Tibial artery (tissue), 4 donors: Measurements from ENCODE around the gene RUFY4.

Experiments used
- DNase-seq, 2 donors: peaks; one replicate each; pipeline ENCODE4 v3.0.0-alpha.2; 2019
- H3K27ac ChIP-seq, 2 donors: fragments of 200-600 bp; sonication (generic) in 1 of 2; 1 replicate in 1 of 2; 2 replicates in 1 of 2; pipeline ENCODE4 v1.5.1; 2018 to 2019; ENCODE audit warnings: mild to moderate bottlenecking in 1 of 2
- H3K27me3 ChIP-seq, 2 donors: fragments of 200-600 bp; sonication (generic) in 1 of 2; one replicate each; pipeline versions ENCODE4 v1.5.1 to v1.6.0; 2016 to 2019
- H3K36me3 ChIP-seq, 3 donors: fragments of 200-600 bp; sonication (generic) in 2 of 3; one replicate each; pipeline ENCODE4 v1.5.1; 2016 to 2019; ENCODE audit warnings: mild to moderate bottlenecking in 2 of 3
- H3K4me1 ChIP-seq, 4 donors: fragments of 200-600 bp; sonication (generic) in 2 of 4; 1 replicate in 3 of 4; 2 replicates in 1 of 4; pipeline ENCODE4 v1.5.1; 2016 to 2019
- H3K4me3 ChIP-seq, 2 donors: fragments of 200-600 bp; sonication (generic) in 1 of 2; 1 replicate in 1 of 2; 2 replicates in 1 of 2; pipeline ENCODE4 v1.5.1; 2018 to 2019; ENCODE audit warnings: mild to moderate bottlenecking in 2 of 2
- H3K9me3 ChIP-seq, 3 donors: fragments of 200-600 bp; sonication (generic) in 1 of 3; one replicate each; pipeline ENCODE4 v1.5.1; 2016 to 2019
- CTCF ChIP-seq, 2 experiments: fragments of 200-600 bp in 1 of 2; fragments of 450-650 bp in 1 of 2; IDR thresholded peaks; one replicate each; pipeline ENCODE4 v1.5.1; 2017 to 2019; ENCODE audit warnings: antibody characterized with exemption in 2 of 2, mild to moderate bottlenecking in 1 of 2, moderate library complexity in 1 of 2
- intact Hi-C: fragments of 100-400 bp; cut with DNase I; formaldehyde crosslinking; loops from one replicate; pipeline ENCODE4 v1.15.0; 2023; ENCODE audit warnings: low total_unique reads

The RUFY4 gene

GRCh38 chr2:218065239-218066006 lies 3.6 kb upstream of the RUFY4 start:
- H3K27me3 ChIP-seq, result peaks cover 0 to 19% of the 10 kb centered on the region in 2 donors
- no peak overlapping the region for H3K27ac ChIP-seq
- H3K36me3 ChIP-seq, result no peaks in the 10 kb centered on the region
- H3K4me1 ChIP-seq, result peaks cover 0 to 10% (median 5%) of the 10 kb centered on the region in 4 donors
- TF ChIP-seq CTCF (IDR thresholded peaks at IDR 0.05), result no peak
- no peak overlapping the region for H3K4me3 ChIP-seq
- intact Hi-C loops, result loop anchor here (10.0 kb wide), 1 partner anchor 281 kb away; no protein-coding TSS in a partner anchor
- peak in 1 of 2 donors; percentile 41 for DNase-seq
- no peaks in the 10 kb centered on the region for H3K9me3 ChIP-seq

- Histone ChIP-seq H3K36me3 (no peaks in the 10 kb centered on the region), H3K4me3 (no peak overlapping the region), H3K27ac (no peak overlapping the region), H3K27me3 (peaks cover 0 to 19% of the 10 kb centered on the region in 2 donors), H3K9me3 (no peaks in the 10 kb centered on the region), H3K4me1 (peaks cover 0 to 10% (median 5%) of the 10 kb centered on the region in 4 donors)
- intact Hi-C loops, result loop anchor here (10.0 kb wide), 1 partner anchor 282 kb away; no protein-coding TSS in a partner anchor
- no peak for TF ChIP-seq CTCF (IDR thresholded peaks at IDR 0.05)
- no peak for DNase-seq
Measured at GRCh38 chr2:218066926-218067515, 2.0 kb upstream of the RUFY4 start.

- Histone ChIP-seq H3K4me3 (no peak overlapping the region), H3K27me3 (peaks cover 0 to 19% of the 10 kb centered on the region in 2 donors), H3K27ac (no peak overlapping the region), H3K9me3 (no peaks in the 10 kb centered on the region), H3K36me3 (no peaks in the 10 kb centered on the region), H3K4me1 (peaks cover 0 to 10% (median 5%) of the 10 kb centered on the region in 4 donors)
- DNase-seq, result no peak
- no peak for TF ChIP-seq CTCF (IDR thresholded peaks at IDR 0.05)
- intact Hi-C loops, result loop anchor here (10.0 kb wide), 1 partner anchor 283 kb away; no protein-coding TSS in a partner anchor
Measured at GRCh38 chr2:218067523-218067922, 1.5 kb upstream of the RUFY4 start.

DNA sequence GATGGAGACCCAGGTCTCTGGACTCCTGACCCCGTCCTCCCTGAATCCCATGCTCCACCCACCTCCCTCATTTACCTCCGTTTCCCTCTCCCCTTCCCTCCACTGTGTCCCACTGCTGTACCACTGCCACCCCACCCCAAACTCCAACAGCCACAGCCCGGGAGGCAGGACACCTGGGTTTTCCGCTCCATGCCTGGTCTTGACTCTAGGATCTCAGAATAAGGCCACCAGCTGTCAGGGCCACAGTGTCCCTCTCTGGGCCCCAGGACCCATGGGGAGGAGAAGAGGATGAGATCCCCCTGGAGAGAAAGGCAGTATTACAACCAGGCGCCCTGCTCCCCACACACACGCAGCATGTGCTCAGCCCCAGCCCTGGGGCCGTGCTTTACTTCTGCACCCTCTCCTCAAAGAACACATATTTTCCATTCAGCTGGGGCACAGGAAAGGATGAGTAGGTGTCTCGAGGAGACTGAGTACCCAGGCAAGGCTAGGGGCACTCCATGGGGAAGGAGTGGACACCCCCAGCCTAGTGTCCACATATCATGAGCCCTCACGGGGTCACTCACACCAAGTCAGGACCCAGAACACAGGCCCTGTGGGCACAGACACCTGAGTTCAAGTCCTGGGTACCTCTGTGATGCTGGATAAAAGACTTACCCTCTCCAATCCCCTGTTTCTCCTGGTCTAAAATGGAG lies 700 bp downstream of the RUFY4 start:
- peaks cover 0 to 10% (median 5%) of the 10 kb centered on the region in 4 donors for H3K4me1 ChIP-seq
- no peaks in the 10 kb centered on the region for H3K36me3 ChIP-seq
- no peaks in the 10 kb centered on the region for H3K9me3 ChIP-seq
- H3K27me3 ChIP-seq, result peaks cover 0 to 21% of the 10 kb centered on the region in 2 donors
- no peak for DNase-seq
- no peak overlapping the region for H3K4me3 ChIP-seq
- intact Hi-C loops, result loop anchor here (10.0 kb wide), 1 partner anchor 285 kb away; no protein-coding TSS in a partner anchor
- H3K27ac ChIP-seq, result no peak overlapping the region
- TF ChIP-seq CTCF (IDR thresholded peaks at IDR 0.05), result no peak

DNA sequence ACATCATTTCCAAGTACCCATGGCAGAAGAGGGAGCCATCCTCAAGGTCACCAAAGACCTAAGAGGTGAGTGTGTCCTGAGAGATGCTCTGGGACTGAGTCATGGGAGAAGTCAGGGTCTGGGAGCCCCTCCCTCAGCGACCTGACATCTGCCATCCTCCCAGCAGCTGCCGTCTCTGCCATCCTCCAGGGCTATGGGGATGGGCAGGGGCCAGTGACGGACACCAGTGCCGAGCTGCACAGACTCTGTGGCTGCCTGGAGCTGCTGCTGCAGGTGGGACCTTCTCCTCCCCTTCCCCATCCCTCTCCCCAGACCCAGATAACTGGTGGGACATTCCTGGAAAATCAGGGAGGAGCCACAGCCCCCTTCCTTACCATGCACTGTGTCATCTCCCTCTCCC lies 1.5 kb downstream of the RUFY4 start:
- intact Hi-C loops, result no loop called here
- Histone ChIP-seq H3K9me3 (no peaks in the 10 kb centered on the region), H3K36me3 (no peaks in the 10 kb centered on the region), H3K27me3 (peaks cover 0 to 21% of the 10 kb centered on the region in 2 donors), H3K4me3 (no peak overlapping the region), H3K27ac (no peak overlapping the region), H3K4me1 (peaks cover 0 to 10% (median 5%) of the 10 kb centered on the region in 4 donors)
- no peak for DNase-seq
- no peak for TF ChIP-seq CTCF (IDR thresholded peaks at IDR 0.05)
